Prostate gland (tissue), 2 donors: ENCODE measurements around the gene MAPK1.

Source experiments
- POLR2A ChIP-seq: fragments of 450-650 bp; IDR thresholded peaks from one replicate; pipeline ENCODE4 v1.6.1; 2016; ENCODE audit warnings: antibody characterized with exemption, mild to moderate bottlenecking
- POLR2AphosphoS5 ChIP-seq: sonication (generic); formaldehyde crosslinking; IDR thresholded peaks from one replicate; pipeline ENCODE4 v1.6.1; 2017; ENCODE audit warnings: antibody characterized with exemption
- TF ChIP-seq, protein P1 (sequence below), 4 experiments: fragments of 200-600 bp in 2 of 4; fragments of 450-650 bp in 2 of 4; sonication (generic) in 2 of 4; IDR thresholded peaks; 1 replicate in 3 of 4; 2 replicates in 1 of 4; pipeline ENCODE4 v1.5.1; 2016 to 2019; ENCODE audit warnings: antibody characterized with exemption in 4 of 4, mild to moderate bottlenecking in 2 of 4, moderate library complexity in 2 of 4

DNA sequence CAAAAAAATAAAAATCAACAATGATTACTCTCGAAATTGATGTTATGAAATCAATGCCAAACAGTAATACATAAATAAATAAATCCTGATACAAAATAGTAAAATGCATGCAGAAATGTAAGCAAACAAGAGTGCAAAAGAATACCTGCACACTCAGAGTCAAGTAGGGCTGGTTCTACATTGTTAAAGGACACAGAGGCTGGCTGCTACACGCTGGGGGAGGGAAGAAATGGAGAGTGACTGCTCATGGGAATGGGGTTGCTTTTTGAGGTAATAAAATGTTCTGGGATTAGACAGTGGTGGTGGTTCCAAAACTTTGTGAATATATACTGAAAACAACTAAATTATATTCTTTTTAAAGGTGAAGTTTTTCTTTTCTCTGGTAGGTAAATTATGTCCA lies 32.1 kb downstream of the MAPK1 start:
- TF ChIP-seq POLR2AphosphoS5 (no peak), POLR2A (no peak)
- TF ChIP-seq, protein P1, sequence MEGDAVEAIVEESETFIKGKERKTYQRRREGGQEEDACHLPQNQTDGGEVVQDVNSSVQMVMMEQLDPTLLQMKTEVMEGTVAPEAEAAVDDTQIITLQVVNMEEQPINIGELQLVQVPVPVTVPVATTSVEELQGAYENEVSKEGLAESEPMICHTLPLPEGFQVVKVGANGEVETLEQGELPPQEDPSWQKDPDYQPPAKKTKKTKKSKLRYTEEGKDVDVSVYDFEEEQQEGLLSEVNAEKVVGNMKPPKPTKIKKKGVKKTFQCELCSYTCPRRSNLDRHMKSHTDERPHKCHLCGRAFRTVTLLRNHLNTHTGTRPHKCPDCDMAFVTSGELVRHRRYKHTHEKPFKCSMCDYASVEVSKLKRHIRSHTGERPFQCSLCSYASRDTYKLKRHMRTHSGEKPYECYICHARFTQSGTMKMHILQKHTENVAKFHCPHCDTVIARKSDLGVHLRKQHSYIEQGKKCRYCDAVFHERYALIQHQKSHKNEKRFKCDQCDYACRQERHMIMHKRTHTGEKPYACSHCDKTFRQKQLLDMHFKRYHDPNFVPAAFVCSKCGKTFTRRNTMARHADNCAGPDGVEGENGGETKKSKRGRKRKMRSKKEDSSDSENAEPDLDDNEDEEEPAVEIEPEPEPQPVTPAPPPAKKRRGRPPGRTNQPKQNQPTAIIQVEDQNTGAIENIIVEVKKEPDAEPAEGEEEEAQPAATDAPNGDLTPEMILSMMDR (IDR thresholded peaks at IDR 0.05), result no peak
